GM12878 (cell line): ENCODE results near the gene LINGO1. TPM values are rescaled to one million over a fixed set of nuclear protein-coding genes. Genes with fewer than 3 reads are reported as not detected.

Source experiments
- ATAC-seq: fragments of 200-7000 bp; cut with Tn5 transposase; 3 replicates; pipeline ENCODE4 v1.9.1; 2020; ENCODE audit warnings: mild to moderate bottlenecking, moderate library complexity
- BruUV-seq: library from RNA; stranded (reverse); fragments of 400-500 nt; replicated peaks from 2 replicates; lab custom pipeline; 2021; lab: Mats Ljungman, UMichigan
- CTCF ChIA-PET: fragments of 300-600 bp; sonication (Branson Sonifier 250); formaldehyde crosslinking; extraction: SDS; loops from one replicate; lab custom pipeline; 2021; ENCODE audit warnings: inconsistent platforms; lab: Yijun Ruan, JAX
- POLR2A ChIA-PET: fragments of 350-600 bp; formaldehyde crosslinking; extraction: SDS; loops from one replicate; lab custom pipeline; 2021; ENCODE audit warnings: inconsistent platforms; lab: Charles Lee
- RAD21 ChIA-PET: fragments of 300-600 bp; sonication (Branson Sonifier 250); formaldehyde crosslinking; loops from one replicate; lab custom pipeline; 2023; ENCODE audit warnings: antibody characterized with exemption; ENCODE audit not compliant: unreplicated experiment; lab: Charles Lee
- SMC1A ChIA-PET: fragments of 300-600 bp; sonication (Branson Sonifier 250); formaldehyde crosslinking; loops from one replicate; lab custom pipeline; 2023; ENCODE audit not compliant: unreplicated experiment, uncharacterized antibody; lab: Charles Lee
- DNase-seq: peaks from one replicate; pipeline ENCODE4 v3.0.0-alpha.2; 2011; ENCODE audit warnings: low read depth, low spot score
- FAIRE-seq: peaks from 3 replicates; lab custom pipeline; 2011; peaks lifted over from hg19 to GRCh38; lab: Jason Lieb, UNC
- H2AFZ ChIP-seq: 2 replicates; pipeline ENCODE4 v1.6.0; 2011; ENCODE audit warnings: low read depth, low read length, control low read depth; ENCODE audit not compliant: control insufficient read depth
- H3K27ac ChIP-seq: 2 replicates; pipeline ENCODE4 v1.5.1; 2011; ENCODE audit warnings: control low read depth; ENCODE audit not compliant: control insufficient read depth, insufficient read depth
- H3K27me3 ChIP-seq, 2 experiments: replicated peaks in 1 of 2; 2 replicates each; pipeline versions ENCODE4 v1.6.0 to v1.6.1; 2011; ENCODE audit warnings: low read length in 1 of 2; ENCODE audit not compliant: control insufficient read depth in 2 of 2, insufficient read depth in 2 of 2
- H3K36me3 ChIP-seq, 2 experiments: 2 replicates each; pipeline ENCODE4 v1.5.1; 2011; ENCODE audit warnings: low read length in 1 of 2; ENCODE audit not compliant: control insufficient read depth in 2 of 2, insufficient read depth in 2 of 2
- H3K4me1 ChIP-seq: 2 replicates; pipeline ENCODE4 v1.6.1; 2011; ENCODE audit warnings: mild to moderate bottlenecking, low read length, moderate library complexity, mixed read lengths; ENCODE audit not compliant: control insufficient read depth, insufficient read depth
- H3K4me2 ChIP-seq: 2 replicates; pipeline ENCODE4 v1.6.0; 2011; ENCODE audit warnings: control low read depth; ENCODE audit not compliant: control insufficient read depth, insufficient read depth
- H3K4me3 ChIP-seq: fragments of 200-600 bp; sonication (generic); 2 replicates; pipeline ENCODE4 v1.5.1; 2016
- H3K79me2 ChIP-seq: 2 replicates; pipeline ENCODE4 v1.6.0; 2011; ENCODE audit warnings: low read length; ENCODE audit not compliant: control insufficient read depth, insufficient read depth
- H3K9ac ChIP-seq: 2 replicates; pipeline ENCODE4 v1.8.0; 2011; ENCODE audit warnings: low read length, control low read depth, mixed read lengths; ENCODE audit not compliant: control insufficient read depth, insufficient read depth
- H3K9me3 ChIP-seq: replicated peaks from 3 replicates; pipeline ENCODE4 v1.5.1; 2011; ENCODE audit warnings: mild to moderate bottlenecking, low read length; ENCODE audit not compliant: control insufficient read depth, insufficient read depth
- H4K20me1 ChIP-seq: 2 replicates; pipeline ENCODE4 v1.6.0; 2011; ENCODE audit not compliant: control insufficient read depth, insufficient read depth
- BACH1 ChIP-seq: fragments of 450-650 bp; IDR thresholded peaks from 2 replicates; pipeline ENCODE4 v1.6.1; 2017; ENCODE audit warnings: mild to moderate bottlenecking, borderline replicate concordance
- GATAD2B ChIP-seq: fragments of 450-650 bp; conservative IDR thresholded peaks from 2 replicates; pipeline ENCODE4 v1.6.1; 2017; ENCODE audit warnings: low read depth, mild to moderate bottlenecking, moderate library complexity
- NFYA ChIP-seq: IDR thresholded peaks from 2 replicates; pipeline ENCODE4 v1.6.1; 2011; ENCODE audit warnings: low read depth, mild to moderate bottlenecking, low read length, improper control_type of control experiment, borderline replicate concordance
- NR2C1 ChIP-seq: fragments of 450-650 bp; IDR thresholded peaks from 2 replicates; pipeline ENCODE4 v1.6.1; 2017; ENCODE audit warnings: antibody characterized with exemption, mild to moderate bottlenecking, moderate library complexity
- POLR2AphosphoS2 ChIP-seq: IDR thresholded peaks from 2 replicates; pipeline ENCODE4 v1.6.1; 2011; ENCODE audit warnings: low read depth, mild to moderate bottlenecking, low read length, improper control_type of control experiment, moderate library complexity
- SP1 ChIP-seq: IDR thresholded peaks from one replicate; pipeline ENCODE4 v1.6.1; 2011; ENCODE audit warnings: low read depth, low read length
- ZBED1 ChIP-seq: IDR thresholded peaks from 2 replicates; pipeline ENCODE4 v1.6.1; 2016; ENCODE audit warnings: borderline replicate concordance
- WGBS: methylation state at CpG from one replicate; pipeline ENCODE4 v1.1.6; 2016; ENCODE audit warnings: low lambda C conversion rate; ENCODE audit not compliant: insufficient replicate concordance, insufficient coverage; ENCODE audit errors: missing lambda C conversion rate; 5-methylcytosine and 5-hydroxymethylcytosine counted together
- in situ Hi-C: fragments of 300-500 bp; cut with MboI; formaldehyde crosslinking; loops from 9 replicates; pipeline ENCODE4 v1.14.3; 2018; ENCODE audit warnings: mixed read lengths
- intact Hi-C: fragments of 100-400 bp; cut with micrococcal nuclease; formaldehyde crosslinking; loops from one replicate; pipeline ENCODE4 v1.14.2; 2022; ENCODE audit not compliant: unreplicated experiment
- polyA plus RNA-seq, 11 experiments: library from polyadenylated mRNA; depleted of rRNA in 4 of 11; unstranded in 6 of 11; stranded (reverse) in 5 of 11; fragments of >200 nt; fragmentation: Nextera tagmentation in 4 of 11; fragmentation: Illumina TruSeq in 1 of 11; extraction: Ambion mirVana in 4 of 11; extraction: Trizol in 1 of 11; gene quantifications; 1 replicate in 1 of 11; 2 replicates in 10 of 11; pipeline versions ENCODE4 v1.2.1 to v1.2.3, GENCODE V29; 2011 to 2016; ENCODE audit warnings: inconsistent platforms in 2 of 11, missing spikeins in 2 of 11, low read depth in 1 of 11
- total RNA-seq, 4 experiments: library from RNA; depleted of rRNA in 3 of 4; stranded (reverse); fragments of >200 nt in 3 of 4; fragmentation: Illumina TruSeq in 1 of 4; extraction: Trizol in 1 of 4; gene quantifications; 2 replicates each; pipeline versions ENCODE4 v1.2.1 to v1.2.3, GENCODE V29; 2013 to 2021
- TF ChIP-seq, protein P1 (sequence below): fragments of 450-650 bp; IDR thresholded peaks from 2 replicates; pipeline ENCODE4 v1.6.1; 2017; ENCODE audit warnings: mild to moderate bottlenecking, moderate library complexity
- TF ChIP-seq, protein P2 (sequence below): IDR thresholded peaks from 2 replicates; pipeline ENCODE4 v1.6.1; 2011; ENCODE audit warnings: borderline replicate concordance, low read depth, mild to moderate bottlenecking, moderate library complexity, low read length; ENCODE audit not compliant: insufficient read depth, poor library complexity, severe bottlenecking
- TF ChIP-seq, protein P3 (sequence below): fragments of 450-650 bp; IDR thresholded peaks from 2 replicates; pipeline ENCODE4 v1.6.1; 2016; ENCODE audit warnings: mild to moderate bottlenecking, moderate library complexity, borderline replicate concordance
- TF ChIP-seq, protein P4 (sequence below): fragments of 450-650 bp; conservative IDR thresholded peaks from 2 replicates; pipeline ENCODE4 v1.6.1; 2017; ENCODE audit warnings: mild to moderate bottlenecking, moderate library complexity

The LINGO1 gene
- total and polyA plus RNA-seq, 10 of the 15 experiments (the other 5 are each of a cell fraction or from before 2014, with no cell fraction given), result 0.04 to 3.9 (median 0.17) TPM; not detected in 6

DNA sequence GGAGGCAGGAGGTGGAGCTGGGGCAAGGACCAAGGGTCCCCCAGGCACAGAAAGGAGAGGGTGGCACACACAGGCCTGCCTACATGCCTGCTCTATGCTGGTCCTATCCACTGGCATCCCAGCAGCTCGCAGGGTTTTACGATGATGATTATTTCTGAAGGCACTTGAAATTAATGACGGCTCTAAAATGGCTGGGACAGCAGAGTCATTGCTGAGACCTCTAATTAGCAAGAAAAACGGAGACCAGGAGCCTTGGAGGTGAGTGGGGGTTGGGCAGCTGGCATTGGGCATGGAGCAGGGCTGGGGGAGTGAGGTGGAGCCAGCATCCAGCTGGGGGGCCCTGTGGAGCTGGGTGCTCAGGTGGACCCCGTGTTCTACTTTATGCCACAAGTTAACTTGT is 3.5 kb upstream of the LINGO1 start:
- H3K27me3 ChIP-seq, result peaks cover 9 to 12% of the 10 kb centered on the region in 2 experiments
- POLR2A ChIA-PET, result no interaction called here
- H3K36me3 ChIP-seq, result no peaks in the 10 kb centered on the region
- no peak overlapping the region for H3K27ac ChIP-seq
- no peak overlapping the region for H3K9ac ChIP-seq
- 36% methylated on average over 4 of the region's 5 CpGs for WGBS
- in situ Hi-C loops, result loop anchor here (25.0 kb wide), 1 partner anchor 176 kb away; no protein-coding TSS in a partner anchor
- intact Hi-C loops, result no loop called here
- no peaks in the 10 kb centered on the region for H3K9me3 ChIP-seq
- CTCF ChIA-PET, result interaction anchor here (1.4 to 5.1 kb wide), 7 partner anchors 10 to 239 kb away, joined by 4 to 48 read pairs (median 7); no protein-coding TSS in a partner anchor
- H3K4me3 ChIP-seq, result no peak overlapping the region
- no peak for DNase-seq
- H3K4me2 ChIP-seq, result no peak overlapping the region
- no TSS peak for BruUV-seq
- no peak for FAIRE-seq
- H3K4me1 ChIP-seq, result no peaks in the 10 kb centered on the region; the same call in 1 of the 2 replicates
- H4K20me1 ChIP-seq, result no peaks in the 10 kb centered on the region
- SMC1A ChIA-PET, result interaction anchor here (1.1 to 2.5 kb wide), 4 partner anchors 9 to 186 kb away, joined by 3 to 6 read pairs (median 4); no protein-coding TSS in a partner anchor
- no peak for ATAC-seq
- no peaks in the 10 kb centered on the region for H3K79me2 ChIP-seq
- H2AFZ ChIP-seq, result no peak overlapping the region
- TF ChIP-seq POLR2AphosphoS2 (no peak), GATAD2B (no peak), NR2C1 (no peak), ZBED1 (no peak), SP1 (no peak), NFYA (no peak), BACH1 (no peak)
- TF ChIP-seq, protein P1, sequence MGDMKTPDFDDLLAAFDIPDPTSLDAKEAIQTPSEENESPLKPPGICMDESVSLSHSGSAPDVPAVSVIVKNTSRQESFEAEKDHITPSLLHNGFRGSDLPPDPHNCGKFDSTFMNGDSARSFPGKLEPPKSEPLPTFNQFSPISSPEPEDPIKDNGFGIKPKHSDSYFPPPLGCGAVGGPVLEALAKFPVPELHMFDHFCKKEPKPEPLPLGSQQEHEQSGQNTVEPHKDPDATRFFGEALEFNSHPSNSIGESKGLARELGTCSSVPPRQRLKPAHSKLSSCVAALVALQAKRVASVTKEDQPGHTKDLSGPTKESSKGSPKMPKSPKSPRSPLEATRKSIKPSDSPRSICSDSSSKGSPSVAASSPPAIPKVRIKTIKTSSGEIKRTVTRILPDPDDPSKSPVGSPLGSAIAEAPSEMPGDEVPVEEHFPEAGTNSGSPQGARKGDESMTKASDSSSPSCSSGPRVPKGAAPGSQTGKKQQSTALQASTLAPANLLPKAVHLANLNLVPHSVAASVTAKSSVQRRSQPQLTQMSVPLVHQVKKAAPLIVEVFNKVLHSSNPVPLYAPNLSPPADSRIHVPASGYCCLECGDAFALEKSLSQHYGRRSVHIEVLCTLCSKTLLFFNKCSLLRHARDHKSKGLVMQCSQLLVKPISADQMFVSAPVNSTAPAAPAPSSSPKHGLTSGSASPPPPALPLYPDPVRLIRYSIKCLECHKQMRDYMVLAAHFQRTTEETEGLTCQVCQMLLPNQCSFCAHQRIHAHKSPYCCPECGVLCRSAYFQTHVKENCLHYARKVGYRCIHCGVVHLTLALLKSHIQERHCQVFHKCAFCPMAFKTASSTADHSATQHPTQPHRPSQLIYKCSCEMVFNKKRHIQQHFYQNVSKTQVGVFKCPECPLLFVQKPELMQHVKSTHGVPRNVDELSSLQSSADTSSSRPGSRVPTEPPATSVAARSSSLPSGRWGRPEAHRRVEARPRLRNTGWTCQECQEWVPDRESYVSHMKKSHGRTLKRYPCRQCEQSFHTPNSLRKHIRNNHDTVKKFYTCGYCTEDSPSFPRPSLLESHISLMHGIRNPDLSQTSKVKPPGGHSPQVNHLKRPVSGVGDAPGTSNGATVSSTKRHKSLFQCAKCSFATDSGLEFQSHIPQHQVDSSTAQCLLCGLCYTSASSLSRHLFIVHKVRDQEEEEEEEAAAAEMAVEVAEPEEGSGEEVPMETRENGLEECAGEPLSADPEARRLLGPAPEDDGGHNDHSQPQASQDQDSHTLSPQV, result no peak
- TF ChIP-seq, protein P2, sequence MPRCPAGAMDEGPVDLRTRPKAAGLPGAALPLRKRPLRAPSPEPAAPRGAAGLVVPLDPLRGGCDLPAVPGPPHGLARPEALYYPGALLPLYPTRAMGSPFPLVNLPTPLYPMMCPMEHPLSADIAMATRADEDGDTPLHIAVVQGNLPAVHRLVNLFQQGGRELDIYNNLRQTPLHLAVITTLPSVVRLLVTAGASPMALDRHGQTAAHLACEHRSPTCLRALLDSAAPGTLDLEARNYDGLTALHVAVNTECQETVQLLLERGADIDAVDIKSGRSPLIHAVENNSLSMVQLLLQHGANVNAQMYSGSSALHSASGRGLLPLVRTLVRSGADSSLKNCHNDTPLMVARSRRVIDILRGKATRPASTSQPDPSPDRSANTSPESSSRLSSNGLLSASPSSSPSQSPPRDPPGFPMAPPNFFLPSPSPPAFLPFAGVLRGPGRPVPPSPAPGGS, result no peak
- TF ChIP-seq, protein P3, sequence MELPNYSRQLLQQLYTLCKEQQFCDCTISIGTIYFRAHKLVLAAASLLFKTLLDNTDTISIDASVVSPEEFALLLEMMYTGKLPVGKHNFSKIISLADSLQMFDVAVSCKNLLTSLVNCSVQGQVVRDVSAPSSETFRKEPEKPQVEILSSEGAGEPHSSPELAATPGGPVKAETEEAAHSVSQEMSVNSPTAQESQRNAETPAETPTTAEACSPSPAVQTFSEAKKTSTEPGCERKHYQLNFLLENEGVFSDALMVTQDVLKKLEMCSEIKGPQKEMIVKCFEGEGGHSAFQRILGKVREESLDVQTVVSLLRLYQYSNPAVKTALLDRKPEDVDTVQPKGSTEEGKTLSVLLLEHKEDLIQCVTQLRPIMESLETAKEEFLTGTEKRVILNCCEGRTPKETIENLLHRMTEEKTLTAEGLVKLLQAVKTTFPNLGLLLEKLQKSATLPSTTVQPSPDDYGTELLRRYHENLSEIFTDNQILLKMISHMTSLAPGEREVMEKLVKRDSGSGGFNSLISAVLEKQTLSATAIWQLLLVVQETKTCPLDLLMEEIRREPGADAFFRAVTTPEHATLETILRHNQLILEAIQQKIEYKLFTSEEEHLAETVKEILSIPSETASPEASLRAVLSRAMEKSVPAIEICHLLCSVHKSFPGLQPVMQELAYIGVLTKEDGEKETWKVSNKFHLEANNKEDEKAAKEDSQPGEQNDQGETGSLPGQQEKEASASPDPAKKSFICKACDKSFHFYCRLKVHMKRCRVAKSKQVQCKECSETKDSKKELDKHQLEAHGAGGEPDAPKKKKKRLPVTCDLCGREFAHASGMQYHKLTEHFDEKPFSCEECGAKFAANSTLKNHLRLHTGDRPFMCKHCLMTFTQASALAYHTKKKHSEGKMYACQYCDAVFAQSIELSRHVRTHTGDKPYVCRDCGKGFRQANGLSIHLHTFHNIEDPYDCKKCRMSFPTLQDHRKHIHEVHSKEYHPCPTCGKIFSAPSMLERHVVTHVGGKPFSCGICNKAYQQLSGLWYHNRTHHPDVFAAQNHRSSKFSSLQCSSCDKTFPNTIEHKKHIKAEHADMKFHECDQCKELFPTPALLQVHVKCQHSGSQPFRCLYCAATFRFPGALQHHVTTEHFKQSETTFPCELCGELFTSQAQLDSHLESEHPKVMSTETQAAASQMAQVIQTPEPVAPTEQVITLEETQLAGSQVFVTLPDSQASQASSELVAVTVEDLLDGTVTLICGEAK, result no peak
- TF ChIP-seq, protein P4, sequence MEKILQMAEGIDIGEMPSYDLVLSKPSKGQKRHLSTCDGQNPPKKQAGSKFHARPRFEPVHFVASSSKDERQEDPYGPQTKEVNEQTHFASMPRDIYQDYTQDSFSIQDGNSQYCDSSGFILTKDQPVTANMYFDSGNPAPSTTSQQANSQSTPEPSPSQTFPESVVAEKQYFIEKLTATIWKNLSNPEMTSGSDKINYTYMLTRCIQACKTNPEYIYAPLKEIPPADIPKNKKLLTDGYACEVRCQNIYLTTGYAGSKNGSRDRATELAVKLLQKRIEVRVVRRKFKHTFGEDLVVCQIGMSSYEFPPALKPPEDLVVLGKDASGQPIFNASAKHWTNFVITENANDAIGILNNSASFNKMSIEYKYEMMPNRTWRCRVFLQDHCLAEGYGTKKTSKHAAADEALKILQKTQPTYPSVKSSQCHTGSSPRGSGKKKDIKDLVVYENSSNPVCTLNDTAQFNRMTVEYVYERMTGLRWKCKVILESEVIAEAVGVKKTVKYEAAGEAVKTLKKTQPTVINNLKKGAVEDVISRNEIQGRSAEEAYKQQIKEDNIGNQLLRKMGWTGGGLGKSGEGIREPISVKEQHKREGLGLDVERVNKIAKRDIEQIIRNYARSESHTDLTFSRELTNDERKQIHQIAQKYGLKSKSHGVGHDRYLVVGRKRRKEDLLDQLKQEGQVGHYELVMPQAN, result no peak
- RAD21 ChIA-PET, result interaction anchor here (1.3 kb wide), 1 partner anchor 184 kb away, joined by 5 read pairs; no protein-coding TSS in a partner anchor
